ENCODE results near the gene SLC25A51. TPM values are rescaled to one million over a fixed set of nuclear protein-coding genes. Genes with fewer than 3 reads are reported as not detected.

SLC25A51 gene
- total and polyA plus RNA-seq, 2 donors (not counting 3 experiments of a cell fraction or from before 2014, with no cell fraction given), result 15.4 to 36.2 TPM

GRCh38 chr9:37917313-37917731, 13.4 kb upstream of the SLC25A51 start:
- H3K9me3 ChIP-seq (replicated peaks; ENCODE audit: control insufficient read depth, insufficient read depth, low read length), result no peaks in the 10 kb centered on the region
- peak overlapping the region; percentile 42 for H3K9ac ChIP-seq (replicated peaks; ENCODE audit: extremely low read depth, insufficient read depth, low read length)
- H4K20me1 ChIP-seq (replicated peaks; ENCODE audit: control insufficient read depth, extremely low read depth, insufficient read depth, low read length), result no peaks in the 10 kb centered on the region
- TF ChIP-seq FOS (IDR thresholded peaks at IDR 0.05; ENCODE audit: borderline replicate concordance, insufficient read depth, low read length), result no peak
- TF ChIP-seq EZH2 (IDR thresholded peaks at IDR 0.05; ENCODE audit: borderline replicate concordance, low read depth, low read length, severe bottlenecking), result no peak
- no peak for TF ChIP-seq POLR2AphosphoS5 (IDR thresholded peaks at IDR 0.05; ENCODE audit: insufficient read depth, low read depth, low read length)
- no peak for TF ChIP-seq CTCF (IDR thresholded peaks at IDR 0.05; ENCODE audit: extremely low read depth in 1 of 2, insufficient read depth in 1 of 2, low read depth in 1 of 2, low read length in 2 of 2)
- TF ChIP-seq GATA2 (IDR thresholded peaks at IDR 0.05; ENCODE audit: insufficient read depth, insufficient read length, low read depth, low read length), result no peak
- H3K4me2 ChIP-seq (ENCODE audit: insufficient read depth, low read length), result peak overlapping the region; percentile 53
- H3K27me3 ChIP-seq (ENCODE audit: control insufficient read depth in 2 of 2, insufficient read depth in 2 of 2, low read length in 2 of 2), result no peaks in the 10 kb centered on the region
- POLR2A ChIA-PET, result interaction anchor here (0.7 to 1.0 kb wide), 3 partner anchors 53 to 418 kb away, joined by 3 to 4 read pairs (median 4); no protein-coding TSS in a partner anchor
- CTCF ChIA-PET, result interaction anchor here (0.7 to 7.3 kb wide), 18 partner anchors 9 to 345 kb away, joined by 3 to 130 read pairs (median 4); partner anchors contain the start of gene SHB
- peak overlapping the region; percentile 78 for H3K27ac ChIP-seq (ENCODE audit: insufficient read depth, low read depth, low read length)
- no peak overlapping the region for H2AFZ ChIP-seq (ENCODE audit: low read depth, low read length)
- H3K79me2 ChIP-seq (ENCODE audit: control insufficient read depth, insufficient read depth, low read length), result no peaks in the 10 kb centered on the region
- dilution Hi-C loops (cut with MboI; ENCODE audit: extremely low pct_ligation_motif_present, low sequenced_read_pairs) (no loop called here), intact Hi-C loops (cut with micrococcal nuclease) (loop anchor here (1.0 to 2.0 kb wide), 6 partner anchors 21 to 150 kb away; no protein-coding TSS in a partner anchor)
- H3K36me3 ChIP-seq (ENCODE audit: control insufficient read depth in 2 of 2, extremely low read depth in 1 of 2, insufficient read depth in 2 of 2, low read length in 2 of 2), result peaks cover 0 to 5% of the 10 kb centered on the region in 2 experiments
- no peak for FAIRE-seq
- BruUV-seq (replicated peaks), result no TSS peak
- no peaks in the 10 kb centered on the region for H3K9me1 ChIP-seq (replicated peaks; ENCODE audit: control insufficient read depth, extremely low read depth, insufficient read depth, low read length)
- H3K4me3 ChIP-seq (replicated peaks in 1 of 3; ENCODE audit: insufficient read depth in 1 of 3, low read depth in 1 of 3, low read length in 3 of 3), result no peak overlapping the region
- DNase-seq (ENCODE audit: low read depth, low spot score), result peak; percentile 28
- peaks cover 17% of the 10 kb centered on the region for H3K4me1 ChIP-seq (ENCODE audit: control insufficient read depth, extremely low read depth, insufficient read depth, low read length)
